Panc1 (cell line): ENCODE data around the gene TRIL. TPM values are rescaled to one million over a fixed set of nuclear protein-coding genes. Genes with fewer than 3 reads are reported as not detected.
A peak's percentile ranks its signal among the peaks of the same experiment; 100 is the strongest.

ENCODE experiments used
- ATAC-seq: fragments of 200-7000 bp; cut with Tn5 transposase; 2 replicates; pipeline ENCODE4 v1.9.1; 2020; ENCODE audit warnings: mild to moderate bottlenecking, moderate library complexity
- BruUV-seq: library from RNA; stranded (reverse); fragments of 400-500 nt; replicated peaks from 2 replicates; lab custom pipeline; 2021; lab: Mats Ljungman, UMichigan
- CTCF ChIA-PET: fragments of 300-600 bp; sonication (Branson Sonifier 250); formaldehyde crosslinking; loops from one replicate; lab custom pipeline; 2022; ENCODE audit warnings: antibody characterized with exemption; lab: Charles Lee
- POLR2A ChIA-PET: fragments of 300-600 bp; sonication (Branson Sonifier 250); formaldehyde crosslinking; loops from one replicate; lab custom pipeline; 2022; ENCODE audit warnings: antibody characterized with exemption; lab: Charles Lee
- DNase-seq: peaks from one replicate; pipeline ENCODE4 v3.0.0-alpha.2; 2010; ENCODE audit warnings: low read depth, low spot score
- H3K27ac ChIP-seq: 2 replicates; pipeline ENCODE4 v1.5.1; 2011; ENCODE audit warnings: mild to moderate bottlenecking, low read length, inconsistent platforms
- H3K27me3 ChIP-seq: fragments of 200-500 bp; sonication (Bioruptor generic); 2 replicates; pipeline ENCODE4 v1.6.0; 2014; ENCODE audit warnings: low read length, inconsistent platforms; ENCODE audit not compliant: control insufficient read depth, insufficient read depth
- H3K36me3 ChIP-seq: fragments of 200-500 bp; sonication (Bioruptor generic); 2 replicates; pipeline ENCODE4 v1.5.1; 2014; ENCODE audit warnings: inconsistent platforms, mild to moderate bottlenecking, low read length, moderate library complexity; ENCODE audit not compliant: control insufficient read depth, insufficient read depth
- H3K4me1 ChIP-seq: 2 replicates; pipeline ENCODE4 v1.5.1; 2011; ENCODE audit warnings: inconsistent platforms, mild to moderate bottlenecking, low read length, moderate library complexity; ENCODE audit not compliant: control insufficient read depth, insufficient read depth
- H3K4me3 ChIP-seq, 2 experiments: 2 replicates each; pipeline ENCODE4 v1.5.1; 2011 to 2012; ENCODE audit warnings: low read depth in 2 of 2, low read length in 2 of 2, mild to moderate bottlenecking in 2 of 2, inconsistent platforms in 1 of 2, moderate library complexity in 1 of 2
- H3K9me3 ChIP-seq: fragments of 200-500 bp; sonication (Bioruptor generic); 2 replicates; pipeline ENCODE4 v1.5.1; 2014; ENCODE audit warnings: low read depth, mild to moderate bottlenecking, inconsistent platforms, low read length, moderate library complexity; ENCODE audit not compliant: control insufficient read depth, insufficient read depth
- POLR2AphosphoS5 ChIP-seq: IDR thresholded peaks from 2 replicates; pipeline ENCODE4 v1.6.1; 2012; ENCODE audit warnings: mild to moderate bottlenecking, low read depth, low read length, moderate library complexity
- SIN3A ChIP-seq: IDR thresholded peaks from 2 replicates; pipeline ENCODE4 v1.6.1; 2012; ENCODE audit warnings: low read depth, mild to moderate bottlenecking, low read length, moderate library complexity, borderline replicate concordance; ENCODE audit not compliant: insufficient read depth
- TCF7L2 ChIP-seq: IDR thresholded peaks from 2 replicates; pipeline ENCODE4 v1.6.1; 2011; ENCODE audit warnings: mild to moderate bottlenecking, low read depth, low read length, inconsistent platforms
- in situ Hi-C: cut with HindIII; loops from 2 replicates; pipeline ENCODE4 v1.10.0; 2016; ENCODE audit warnings: low sequenced_read_pairs, low pct_unique_long_range_greater_than_20kb
- intact Hi-C: fragments of 100-400 bp; cut with micrococcal nuclease; formaldehyde crosslinking; loops from one replicate; pipeline ENCODE4 v1.10.0; 2022; ENCODE audit not compliant: unreplicated experiment
- total RNA-seq: library from RNA; stranded (reverse); gene quantifications from one replicate; pipeline ENCODE4 v1.2.1, GENCODE V29; 2021; ENCODE audit not compliant: unreplicated experiment
- TF ChIP-seq, protein P1 (sequence below): fragments of 450-650 bp; IDR thresholded peaks from 2 replicates; pipeline ENCODE4 v1.5.1; 2017; ENCODE audit warnings: mild to moderate bottlenecking
- TF ChIP-seq, protein P2 (sequence below), 2 experiments: IDR thresholded peaks; 2 replicates each; pipeline ENCODE4 v1.6.1; 2011 to 2012; ENCODE audit warnings: low read depth in 2 of 2, control low read depth in 1 of 2, low read length in 1 of 2, mild to moderate bottlenecking in 1 of 2, moderate library complexity in 1 of 2; ENCODE audit not compliant: insufficient read depth in 1 of 2

Gene TRIL
- total RNA-seq, 1 experiment from 2014 or later = not detected

DNA sequence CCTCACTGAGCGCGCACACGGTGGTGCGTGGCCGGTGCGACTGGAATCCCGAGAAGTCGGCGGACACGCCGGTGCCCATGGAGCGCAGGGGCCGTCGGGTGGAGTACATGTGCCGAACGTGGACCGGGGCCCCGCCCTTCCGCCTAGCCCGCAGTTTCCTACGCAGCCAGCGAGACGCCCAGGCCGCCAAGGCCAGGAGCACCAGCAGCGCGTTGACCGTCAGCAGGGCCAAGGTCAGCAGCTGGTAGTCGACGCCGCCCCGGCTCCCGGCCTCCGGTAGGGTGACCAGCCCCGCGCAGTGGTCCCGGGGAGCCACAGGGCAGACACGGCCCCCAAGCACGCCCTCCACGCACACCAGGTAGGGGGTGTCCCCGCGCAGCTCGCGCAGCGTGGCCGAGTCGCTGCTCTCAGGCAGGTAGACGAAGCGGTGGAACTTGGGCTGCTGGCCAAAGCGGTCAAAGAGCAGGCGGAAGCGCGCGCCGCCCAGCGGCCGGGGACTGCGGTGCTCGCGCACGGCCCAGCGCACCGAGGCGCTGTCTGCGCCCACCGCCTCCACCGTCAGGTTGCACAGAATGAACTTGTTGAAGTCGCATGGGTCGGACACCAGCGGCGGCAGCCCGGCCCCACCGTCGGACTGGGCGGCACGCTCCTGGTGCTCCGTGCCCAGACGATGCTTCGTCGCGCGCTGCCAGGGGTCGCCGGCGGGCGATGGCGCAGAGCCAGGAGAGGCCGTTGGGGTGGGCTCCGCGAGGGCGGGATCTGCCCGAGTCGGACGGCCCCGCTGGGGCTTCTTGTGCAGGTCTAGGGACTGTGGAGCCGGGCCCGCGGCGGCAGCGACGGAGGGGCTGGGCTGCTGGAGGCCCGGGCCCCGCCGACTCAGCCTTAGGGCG lies 2.2 kb downstream of the TRIL start:
- TF ChIP-seq TCF7L2 (no peak), SIN3A (no peak), POLR2AphosphoS5 (no peak)
- TF ChIP-seq, protein P1, sequence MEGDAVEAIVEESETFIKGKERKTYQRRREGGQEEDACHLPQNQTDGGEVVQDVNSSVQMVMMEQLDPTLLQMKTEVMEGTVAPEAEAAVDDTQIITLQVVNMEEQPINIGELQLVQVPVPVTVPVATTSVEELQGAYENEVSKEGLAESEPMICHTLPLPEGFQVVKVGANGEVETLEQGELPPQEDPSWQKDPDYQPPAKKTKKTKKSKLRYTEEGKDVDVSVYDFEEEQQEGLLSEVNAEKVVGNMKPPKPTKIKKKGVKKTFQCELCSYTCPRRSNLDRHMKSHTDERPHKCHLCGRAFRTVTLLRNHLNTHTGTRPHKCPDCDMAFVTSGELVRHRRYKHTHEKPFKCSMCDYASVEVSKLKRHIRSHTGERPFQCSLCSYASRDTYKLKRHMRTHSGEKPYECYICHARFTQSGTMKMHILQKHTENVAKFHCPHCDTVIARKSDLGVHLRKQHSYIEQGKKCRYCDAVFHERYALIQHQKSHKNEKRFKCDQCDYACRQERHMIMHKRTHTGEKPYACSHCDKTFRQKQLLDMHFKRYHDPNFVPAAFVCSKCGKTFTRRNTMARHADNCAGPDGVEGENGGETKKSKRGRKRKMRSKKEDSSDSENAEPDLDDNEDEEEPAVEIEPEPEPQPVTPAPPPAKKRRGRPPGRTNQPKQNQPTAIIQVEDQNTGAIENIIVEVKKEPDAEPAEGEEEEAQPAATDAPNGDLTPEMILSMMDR = peak; percentile 83
- TF ChIP-seq, protein P2, sequence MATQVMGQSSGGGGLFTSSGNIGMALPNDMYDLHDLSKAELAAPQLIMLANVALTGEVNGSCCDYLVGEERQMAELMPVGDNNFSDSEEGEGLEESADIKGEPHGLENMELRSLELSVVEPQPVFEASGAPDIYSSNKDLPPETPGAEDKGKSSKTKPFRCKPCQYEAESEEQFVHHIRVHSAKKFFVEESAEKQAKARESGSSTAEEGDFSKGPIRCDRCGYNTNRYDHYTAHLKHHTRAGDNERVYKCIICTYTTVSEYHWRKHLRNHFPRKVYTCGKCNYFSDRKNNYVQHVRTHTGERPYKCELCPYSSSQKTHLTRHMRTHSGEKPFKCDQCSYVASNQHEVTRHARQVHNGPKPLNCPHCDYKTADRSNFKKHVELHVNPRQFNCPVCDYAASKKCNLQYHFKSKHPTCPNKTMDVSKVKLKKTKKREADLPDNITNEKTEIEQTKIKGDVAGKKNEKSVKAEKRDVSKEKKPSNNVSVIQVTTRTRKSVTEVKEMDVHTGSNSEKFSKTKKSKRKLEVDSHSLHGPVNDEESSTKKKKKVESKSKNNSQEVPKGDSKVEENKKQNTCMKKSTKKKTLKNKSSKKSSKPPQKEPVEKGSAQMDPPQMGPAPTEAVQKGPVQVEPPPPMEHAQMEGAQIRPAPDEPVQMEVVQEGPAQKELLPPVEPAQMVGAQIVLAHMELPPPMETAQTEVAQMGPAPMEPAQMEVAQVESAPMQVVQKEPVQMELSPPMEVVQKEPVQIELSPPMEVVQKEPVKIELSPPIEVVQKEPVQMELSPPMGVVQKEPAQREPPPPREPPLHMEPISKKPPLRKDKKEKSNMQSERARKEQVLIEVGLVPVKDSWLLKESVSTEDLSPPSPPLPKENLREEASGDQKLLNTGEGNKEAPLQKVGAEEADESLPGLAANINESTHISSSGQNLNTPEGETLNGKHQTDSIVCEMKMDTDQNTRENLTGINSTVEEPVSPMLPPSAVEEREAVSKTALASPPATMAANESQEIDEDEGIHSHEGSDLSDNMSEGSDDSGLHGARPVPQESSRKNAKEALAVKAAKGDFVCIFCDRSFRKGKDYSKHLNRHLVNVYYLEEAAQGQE (IDR thresholded peaks at IDR 0.05; ENCODE audit: insufficient read depth in 1 of 2, low read depth in 2 of 2, low read length in 1 of 2) = no peak
- CTCF ChIA-PET = interaction anchor here (0.6 to 1.5 kb wide), 3 partner anchors 52 to 150 kb away, joined by 4 to 9 read pairs (median 4); no protein-coding TSS in a partner anchor
- H3K9me3 ChIP-seq = no peaks in the 10 kb centered on the region
- H3K4me3 ChIP-seq = peak overlapping the region; percentile 19 to 39
- in situ Hi-C loops (no loop called here), intact Hi-C loops (no loop called here)
- ATAC-seq = peak; percentile 67
- peaks cover 25% of the 10 kb centered on the region for H3K27me3 ChIP-seq
- H3K36me3 ChIP-seq = no peaks in the 10 kb centered on the region; the same call in 1 of the 2 replicates
- no TSS peak for BruUV-seq
- no peak overlapping the region for H3K27ac ChIP-seq
- H3K4me1 ChIP-seq = no peaks in the 10 kb centered on the region; the same call in 1 of the 2 replicates
- POLR2A ChIA-PET = no interaction called here
- DNase-seq = no peak

DNA sequence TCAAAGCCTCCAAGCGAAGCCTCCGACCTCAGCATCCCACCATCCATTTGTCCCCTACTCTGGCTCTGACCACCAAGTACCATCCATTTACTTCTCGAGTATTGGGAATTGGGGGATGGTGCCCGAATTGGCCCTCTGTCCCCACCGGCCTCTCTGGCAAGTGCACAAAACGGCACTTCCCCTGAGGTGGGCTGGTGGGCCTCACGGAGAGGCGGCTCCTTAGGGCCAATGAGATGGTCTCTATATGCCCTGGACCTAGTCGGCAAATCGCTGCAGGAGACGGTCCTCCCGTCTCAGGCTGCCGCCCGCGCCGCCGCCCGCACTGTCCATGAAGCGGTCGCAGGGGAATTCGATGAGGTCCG lies 2.8 kb downstream of the TRIL start:
- Histone ChIP-seq H3K27me3 (peaks cover 32% of the 10 kb centered on the region), H3K27ac (no peak overlapping the region), H3K36me3 (no peaks in the 10 kb centered on the region; the same call in 1 of the 2 replicates), H3K9me3 (no peaks in the 10 kb centered on the region), H3K4me3 (peak overlapping the region; percentile 19 to 39; a peak in 2 of 4 replicates), H3K4me1 (no peaks in the 10 kb centered on the region; the same call in 1 of the 2 replicates)
- TF ChIP-seq, protein P2 (IDR thresholded peaks at IDR 0.05; ENCODE audit: insufficient read depth in 1 of 2, low read depth in 2 of 2, low read length in 1 of 2) = no peak
- TF ChIP-seq TCF7L2 (no peak), SIN3A (no peak), POLR2AphosphoS5 (no peak)
- TF ChIP-seq, protein P1 = no peak
- CTCF ChIA-PET = no interaction called here
- BruUV-seq = no TSS peak
- in situ Hi-C loops (no loop called here), intact Hi-C loops (no loop called here)
- DNase-seq (no peak), ATAC-seq (no peak)
- POLR2A ChIA-PET = no interaction called here
